ENCODE data around the gene POLN. TPM values are rescaled to one million over a fixed set of nuclear protein-coding genes. Genes with fewer than 3 reads are reported as not detected.

POLN gene
- total and polyA plus RNA-seq, 2 of the 4 experiments (the other 2 are of a cell fraction), result 0.63 to 0.72 TPM

DNA sequence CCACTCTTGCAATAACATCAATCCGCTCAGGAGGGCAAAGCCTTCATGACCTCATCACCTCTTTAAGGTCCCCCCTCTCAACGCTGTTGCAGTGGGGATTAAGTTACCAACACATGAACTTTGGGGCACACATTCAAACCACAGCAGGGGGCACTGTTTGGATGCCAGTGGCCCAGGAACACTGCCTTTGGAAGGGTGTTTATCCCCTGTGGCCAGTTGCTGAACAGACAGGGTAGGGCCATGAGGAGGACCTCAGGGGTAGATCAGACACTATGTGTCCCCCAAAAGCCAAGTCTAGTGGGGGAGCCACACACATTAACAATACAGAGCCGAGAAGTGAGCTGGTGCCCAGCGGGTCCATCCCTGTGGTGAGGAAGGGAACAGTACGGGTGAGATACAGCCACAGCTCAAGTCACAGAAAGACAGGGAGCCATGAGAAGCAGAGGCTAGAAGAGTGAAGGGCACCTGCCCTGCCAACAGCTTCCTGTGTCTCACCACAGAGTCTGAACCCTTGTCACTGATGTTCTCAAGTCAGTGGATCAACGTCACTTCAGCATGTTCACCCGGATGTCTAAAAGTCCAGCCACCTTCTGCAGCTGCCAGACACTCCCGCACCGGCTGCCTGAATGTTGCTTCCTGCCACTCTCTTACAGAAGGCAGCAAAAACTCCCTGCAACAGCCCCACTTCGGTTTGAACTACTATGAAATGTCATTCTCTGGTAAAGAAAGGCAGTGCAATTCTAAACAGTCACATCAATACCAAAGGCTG lies 39.8 kb upstream of the POLN start:
- Histone ChIP-seq H4K8ac (ENCODE audit: low read depth in 2 of 2, low read length in 2 of 2) (no peak overlapping the region), H3K23ac (ENCODE audit: low read depth, low read length) (no peak overlapping the region), H4K5ac (ENCODE audit: low read depth, low read length) (no peak overlapping the region), H4K20me1 (ENCODE audit: insufficient read depth, low read length) (no peaks in the 10 kb centered on the region), H3K36me3 (ENCODE audit: control insufficient read depth, insufficient read depth, low read length) (no peaks in the 10 kb centered on the region), H3K9me3 (ENCODE audit: control insufficient read depth, insufficient read depth, low read length) (no peaks in the 10 kb centered on the region), H2AFZ (replicated peaks; ENCODE audit: low read length, poor library complexity) (peak overlapping the region; percentile 8), H3K9ac (ENCODE audit: low read depth, low read length) (no peak overlapping the region), H2AK9ac (replicated peaks; ENCODE audit: low read depth, low read length, poor library complexity) (no peak overlapping the region), H2BK120ac (ENCODE audit: low read depth, low read length) (no peak overlapping the region), H2BK15ac (ENCODE audit: low read depth, low read length) (no peak overlapping the region), H3K4me3 (ENCODE audit: insufficient read depth, low read depth, low read length) (no peak overlapping the region), H2AK5ac (ENCODE audit: low read depth, low read length) (no peak overlapping the region), H3K18ac (ENCODE audit: low read depth, low read length) (no peak overlapping the region), H2BK5ac (ENCODE audit: low read depth, low read length, poor library complexity, severe bottlenecking) (no peak overlapping the region), H3K4me2 (ENCODE audit: low read depth, low read length) (no peak overlapping the region), H4K91ac (ENCODE audit: insufficient read depth, low read depth, low read length) (no peak overlapping the region), H3K14ac (replicated peaks; ENCODE audit: low read depth, low read length) (no peak overlapping the region), H2BK20ac (ENCODE audit: low read depth, low read length) (no peak overlapping the region), H3K56ac (ENCODE audit: extremely low read depth, insufficient read depth, low read length) (no peak overlapping the region), H3K9me1 (ENCODE audit: insufficient read depth, low read length) (0 out of 2 replicates have a peak, but pooled peaks cover 3% of the 10 kb centered on the region), H3K79me1 (ENCODE audit: low read depth in 1 of 2, low read length in 2 of 2) (no peaks in the 10 kb centered on the region), H3K4me1 (ENCODE audit: control insufficient read depth, insufficient read depth, low read length) (peaks cover 2% of the 10 kb centered on the region; the same call in 1 of the 2 replicates), H3K27me3 (ENCODE audit: control insufficient read depth, insufficient read depth, low read length) (peaks cover 2% of the 10 kb centered on the region; the same call in 1 of the 2 replicates), H3K27ac (ENCODE audit: insufficient read depth, low read length) (no peak overlapping the region), H3K4ac (ENCODE audit: low read depth, low read length) (no peak overlapping the region)
- whole genome bisulfite sequencing, 2 experiments (ENCODE audit: extremely low coverage in 2 of 2, insufficient read length in 1 of 2), result 24% methylated on average over 3 of the region's 10 CpGs; no CpG with 5 or more reads in 1 of the 2 experiments
- POLR2A ChIA-PET (ENCODE audit: unreplicated experiment), result no interaction called here
- in situ Hi-C loops (cut with MboI; ENCODE audit: low sequenced_read_pairs) (no loop called here), dilution Hi-C loops (cut with HindIII; ENCODE audit: low sequenced_read_pairs, unreplicated experiment) (no loop called here), intact Hi-C loops (cut with micrococcal nuclease) (no loop called here)
- TF ChIP-seq SMC3 (IDR thresholded peaks at IDR 0.05; ENCODE audit: low read depth, low read length), result peak; percentile 16
- TF ChIP-seq, protein P1, sequence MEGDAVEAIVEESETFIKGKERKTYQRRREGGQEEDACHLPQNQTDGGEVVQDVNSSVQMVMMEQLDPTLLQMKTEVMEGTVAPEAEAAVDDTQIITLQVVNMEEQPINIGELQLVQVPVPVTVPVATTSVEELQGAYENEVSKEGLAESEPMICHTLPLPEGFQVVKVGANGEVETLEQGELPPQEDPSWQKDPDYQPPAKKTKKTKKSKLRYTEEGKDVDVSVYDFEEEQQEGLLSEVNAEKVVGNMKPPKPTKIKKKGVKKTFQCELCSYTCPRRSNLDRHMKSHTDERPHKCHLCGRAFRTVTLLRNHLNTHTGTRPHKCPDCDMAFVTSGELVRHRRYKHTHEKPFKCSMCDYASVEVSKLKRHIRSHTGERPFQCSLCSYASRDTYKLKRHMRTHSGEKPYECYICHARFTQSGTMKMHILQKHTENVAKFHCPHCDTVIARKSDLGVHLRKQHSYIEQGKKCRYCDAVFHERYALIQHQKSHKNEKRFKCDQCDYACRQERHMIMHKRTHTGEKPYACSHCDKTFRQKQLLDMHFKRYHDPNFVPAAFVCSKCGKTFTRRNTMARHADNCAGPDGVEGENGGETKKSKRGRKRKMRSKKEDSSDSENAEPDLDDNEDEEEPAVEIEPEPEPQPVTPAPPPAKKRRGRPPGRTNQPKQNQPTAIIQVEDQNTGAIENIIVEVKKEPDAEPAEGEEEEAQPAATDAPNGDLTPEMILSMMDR (conservative IDR thresholded peaks at IDR 0.05; ENCODE audit: low read depth, low read length), result 0 out of 2 replicates have a peak, but pooled peaks have one; percentile 19
- TF ChIP-seq RAD21 (IDR thresholded peaks at IDR 0.05; ENCODE audit: low read length), result no peak
- TF ChIP-seq MAFK (IDR thresholded peaks at IDR 0.05; ENCODE audit: low read depth, low read length), result no peak
- TF ChIP-seq CHD1 (IDR thresholded peaks at IDR 0.05; ENCODE audit: low read depth, low read length), result no peak
- no peak for TF ChIP-seq MAZ (IDR thresholded peaks at IDR 0.05; ENCODE audit: borderline replicate concordance, low read depth, low read length)
- no peak for TF ChIP-seq FOS (IDR thresholded peaks at IDR 0.05; ENCODE audit: low read depth, low read length)
- TF ChIP-seq, protein P2, sequence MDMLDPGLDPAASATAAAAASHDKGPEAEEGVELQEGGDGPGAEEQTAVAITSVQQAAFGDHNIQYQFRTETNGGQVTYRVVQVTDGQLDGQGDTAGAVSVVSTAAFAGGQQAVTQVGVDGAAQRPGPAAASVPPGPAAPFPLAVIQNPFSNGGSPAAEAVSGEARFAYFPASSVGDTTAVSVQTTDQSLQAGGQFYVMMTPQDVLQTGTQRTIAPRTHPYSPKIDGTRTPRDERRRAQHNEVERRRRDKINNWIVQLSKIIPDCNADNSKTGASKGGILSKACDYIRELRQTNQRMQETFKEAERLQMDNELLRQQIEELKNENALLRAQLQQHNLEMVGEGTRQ (IDR thresholded peaks at IDR 0.05; ENCODE audit: low read depth, low read length), result no peak
- CTCF ChIA-PET, result no interaction called here
- ATAC-seq (ENCODE audit: low read depth) (no peak), DNase-seq (no peak)
- no TSS peak for BruUV-seq (replicated peaks)

Measured in IMR-90 (cell line).